OCI-LY7 (cell line): ENCODE results near the gene KRTAP4-1. TPM values are rescaled to one million over a fixed set of nuclear protein-coding genes. Genes with fewer than 3 reads are reported as not detected.
"Not testable (repeated sequence)": the region's sequence is repeated elsewhere in the genome, so short reads cannot be mapped to it uniquely, and the experiment has no call there.

Source experiments
- BruUV-seq: library from RNA; stranded (reverse); fragments of 400-500 nt; replicated peaks from 2 replicates; lab custom pipeline; 2021; lab: Mats Ljungman, UMichigan
- CTCF ChIA-PET: fragments of 300-600 bp; sonication (Branson Sonifier 250); formaldehyde crosslinking; loops from one replicate; lab custom pipeline; 2022; ENCODE audit warnings: antibody characterized with exemption; ENCODE audit not compliant: unreplicated experiment; lab: Charles Lee
- POLR2A ChIA-PET: fragments of 300-600 bp; sonication (Branson Sonifier 250); formaldehyde crosslinking; loops from one replicate; lab custom pipeline; 2022; ENCODE audit warnings: antibody characterized with exemption; lab: Charles Lee
- DNase-seq: peaks from one replicate; pipeline ENCODE4 v3.0.0-alpha.2; 2015; ENCODE audit warnings: low spot score
- H2AFZ ChIP-seq: fragments of 200-600 bp; sonication (generic), shearing (Covaris generic); 2 replicates; pipeline ENCODE4 v1.6.1; 2014; ENCODE audit warnings: mild to moderate bottlenecking, antibody characterized with exemption, low read length, moderate library complexity
- H3K27ac ChIP-seq: fragments of 200-600 bp; sonication (generic); 2 replicates; pipeline ENCODE4 v1.5.1; 2014; ENCODE audit warnings: mixed run types, low read depth, mild to moderate bottlenecking, moderate library complexity, low read length, inconsistent platforms; ENCODE audit not compliant: poor library complexity, severe bottlenecking
- H3K36me3 ChIP-seq: fragments of 200-600 bp; sonication (generic); 2 replicates; pipeline ENCODE4 v1.6.1; 2014; ENCODE audit warnings: mild to moderate bottlenecking, antibody characterized with exemption, low read length, moderate library complexity, mixed read lengths; ENCODE audit not compliant: insufficient read depth
- H3K4me1 ChIP-seq: fragments of 200-600 bp; sonication (generic); 2 replicates; pipeline ENCODE4 v1.5.1; 2014; ENCODE audit warnings: mild to moderate bottlenecking, low read length; ENCODE audit not compliant: insufficient read depth, poor library complexity, severe bottlenecking
- H3K4me2 ChIP-seq: fragments of 200-600 bp; sonication (generic); 2 replicates; pipeline ENCODE4 v1.6.1; 2014; ENCODE audit warnings: mild to moderate bottlenecking, low read length
- H3K4me3 ChIP-seq: fragments of 200-600 bp; sonication (generic); 2 replicates; pipeline ENCODE4 v1.5.1; 2014; ENCODE audit warnings: mild to moderate bottlenecking, low read depth, low read length; ENCODE audit not compliant: poor library complexity, severe bottlenecking
- H3K79me2 ChIP-seq: fragments of 200-600 bp; sonication (generic); 2 replicates; pipeline ENCODE4 v1.6.1; 2016; ENCODE audit warnings: low read depth, mild to moderate bottlenecking, low read length, moderate library complexity, mixed read lengths; ENCODE audit not compliant: insufficient read depth
- H3K9me2 ChIP-seq: fragments of 200-600 bp; sonication (generic); 2 replicates; pipeline ENCODE4 v1.6.1; 2016; ENCODE audit warnings: mild to moderate bottlenecking, low read length, mixed read lengths; ENCODE audit not compliant: insufficient read depth
- H3K9me3 ChIP-seq: fragments of 200-600 bp; sonication (generic); 2 replicates; pipeline ENCODE4 v1.6.1; 2014; ENCODE audit warnings: mild to moderate bottlenecking, mixed run types, low read length, mixed read lengths
- H4K20me1 ChIP-seq: fragments of 200-600 bp; sonication (generic); 2 replicates; pipeline ENCODE4 v1.6.1; 2014; ENCODE audit warnings: mild to moderate bottlenecking, antibody characterized with exemption, low read length, moderate library complexity, mixed read lengths; ENCODE audit not compliant: insufficient read depth
- EZH2phosphoT487 ChIP-seq: fragments of 200-600 bp; sonication (generic); IDR thresholded peaks from 2 replicates; pipeline ENCODE4 v1.6.1; 2018; ENCODE audit warnings: low read depth, borderline replicate concordance, mild to moderate bottlenecking, mixed run types, antibody characterized with exemption, low read length, moderate library complexity, mixed read lengths
- intact Hi-C: fragments of 100-400 bp; cut with micrococcal nuclease; formaldehyde crosslinking; loops from one replicate; pipeline ENCODE4 v1.10.0; 2022; ENCODE audit not compliant: unreplicated experiment
- total RNA-seq, 2 experiments: library from RNA; depleted of rRNA in 1 of 2; stranded (reverse); fragments of >200 nt in 1 of 2; shearing (Covaris generic) in 1 of 2; gene quantifications; 2 replicates each; pipeline ENCODE4 v1.2.3, GENCODE V29; 2014 to 2022
- TF ChIP-seq, protein P1 (sequence below): fragments of 200-600 bp; sonication (generic); conservative IDR thresholded peaks from 2 replicates; pipeline ENCODE4 v1.5.1; 2014; ENCODE audit warnings: mild to moderate bottlenecking, antibody characterized with exemption, low read length, moderate library complexity, mixed read lengths

Gene KRTAP4-1
- total RNA-seq, 2 experiments from 2014 or later, result not detected

GRCh38 chr17:41160648-41161047, 24.1 kb downstream of the KRTAP4-1 start, which contains the start of gene KRTAP4-4:
TSS of gene KRTAP4-4 (minus strand) at chr17:41160748. CDS start at chr17:41160691, 57 bp downstream.
- CTCF ChIA-PET, result no interaction called here
- POLR2A ChIA-PET, result no interaction called here
- intact Hi-C loops, result no loop called here
- Histone ChIP-seq H3K79me2 (no peaks in the 10 kb centered on the region), H3K36me3 (no peaks in the 10 kb centered on the region), H3K9me3 (no peaks in the 10 kb centered on the region), H3K4me3 (no peak within 1 kb of the TSS), H2AFZ (no peak within 1 kb of the TSS), H4K20me1 (no peaks in the 10 kb centered on the region; the same call in 1 of the 2 replicates), H3K27ac (no peak within 1 kb of the TSS), H3K4me1 (no peaks in the 10 kb centered on the region), H3K4me2 (no peak within 1 kb of the TSS), H3K9me2 (no peaks in the 10 kb centered on the region)
- BruUV-seq, result no TSS peak
- TF ChIP-seq EZH2phosphoT487, result no peak
- TF ChIP-seq, protein P1, sequence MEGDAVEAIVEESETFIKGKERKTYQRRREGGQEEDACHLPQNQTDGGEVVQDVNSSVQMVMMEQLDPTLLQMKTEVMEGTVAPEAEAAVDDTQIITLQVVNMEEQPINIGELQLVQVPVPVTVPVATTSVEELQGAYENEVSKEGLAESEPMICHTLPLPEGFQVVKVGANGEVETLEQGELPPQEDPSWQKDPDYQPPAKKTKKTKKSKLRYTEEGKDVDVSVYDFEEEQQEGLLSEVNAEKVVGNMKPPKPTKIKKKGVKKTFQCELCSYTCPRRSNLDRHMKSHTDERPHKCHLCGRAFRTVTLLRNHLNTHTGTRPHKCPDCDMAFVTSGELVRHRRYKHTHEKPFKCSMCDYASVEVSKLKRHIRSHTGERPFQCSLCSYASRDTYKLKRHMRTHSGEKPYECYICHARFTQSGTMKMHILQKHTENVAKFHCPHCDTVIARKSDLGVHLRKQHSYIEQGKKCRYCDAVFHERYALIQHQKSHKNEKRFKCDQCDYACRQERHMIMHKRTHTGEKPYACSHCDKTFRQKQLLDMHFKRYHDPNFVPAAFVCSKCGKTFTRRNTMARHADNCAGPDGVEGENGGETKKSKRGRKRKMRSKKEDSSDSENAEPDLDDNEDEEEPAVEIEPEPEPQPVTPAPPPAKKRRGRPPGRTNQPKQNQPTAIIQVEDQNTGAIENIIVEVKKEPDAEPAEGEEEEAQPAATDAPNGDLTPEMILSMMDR, result no peak
- DNase-seq, result no peak

GRCh38 chr17:41160190-41160589, 24.5 kb downstream of the KRTAP4-1 start:
- H3K4me1 ChIP-seq, H3K4me2 ChIP-seq, H2AFZ ChIP-seq, H3K4me3 ChIP-seq, H3K9me2 ChIP-seq, H3K27ac ChIP-seq, H3K9me3 ChIP-seq, CTCF ChIA-PET, intact Hi-C loops, BruUV-seq, POLR2A ChIA-PET, H3K36me3 ChIP-seq, DNase-seq, H4K20me1 ChIP-seq, H3K79me2 ChIP-seq: not testable (repeated sequence)

GRCh38 chr17:41153856-41154255, 30.9 kb downstream of the KRTAP4-1 start:
- no peak overlapping the region for H2AFZ ChIP-seq
- H3K4me3 ChIP-seq, result no peak overlapping the region
- no peaks in the 10 kb centered on the region for H4K20me1 ChIP-seq
- no peaks in the 10 kb centered on the region for H3K4me1 ChIP-seq
- H3K27ac ChIP-seq, result no peak overlapping the region
- no peak for DNase-seq
- H3K36me3 ChIP-seq, result no peaks in the 10 kb centered on the region
- intact Hi-C loops, result no loop called here
- no peaks in the 10 kb centered on the region for H3K9me2 ChIP-seq
- no peak overlapping the region for H3K4me2 ChIP-seq
- TF ChIP-seq EZH2phosphoT487, result no peak
- TF ChIP-seq, protein P1, result no peak
- CTCF ChIA-PET, result no interaction called here
- POLR2A ChIA-PET, result no interaction called here
- no peaks in the 10 kb centered on the region for H3K9me3 ChIP-seq
- no peaks in the 10 kb centered on the region for H3K79me2 ChIP-seq
- no TSS peak for BruUV-seq
